GM12872 (cell line): ENCODE results near the gene MCU.

ENCODE experiments used
- CTCF ChIP-seq: IDR thresholded peaks from 3 replicates; pipeline ENCODE4 v1.5.1; 2011; ENCODE audit warnings: low read depth, mild to moderate bottlenecking, low read length, moderate library complexity; ENCODE audit not compliant: insufficient read depth

The MCU gene

GRCh38 chr10:72886621-72887020 is 194.7 kb downstream of the MCU start:
- TF ChIP-seq CTCF, result no peak

- TF ChIP-seq CTCF, result no peak
These were observed 195.1 kb downstream of the MCU start for GRCh38 chr10:72887043-72887442.

GRCh38 chr10:72888151-72888638 is 196.3 kb downstream of the MCU start:
- no peak for TF ChIP-seq CTCF

GRCh38 chr10:72889391-72889831 is 197.5 kb downstream of the MCU start:
- TF ChIP-seq CTCF, result no peak

GRCh38 chr10:72890086-72890485 is 198.1 kb downstream of the MCU start:
- no peak for TF ChIP-seq CTCF

- TF ChIP-seq CTCF, result no peak
These were observed 201.3 kb downstream of the MCU start, which contains the start of gene OIT3 for GRCh38 chr10:72893136-72893798. Gene OIT3, plus strand, starts transcription at chr10:72893739. Its CDS starts 60 bp downstream, at chr10:72893799.

GRCh38 chr10:72895236-72895850 is 203.4 kb downstream of the MCU start:
- no peak for TF ChIP-seq CTCF
